Measurements from ENCODE around the gene GRK3.
"Not testable (repeated sequence)": the region's sequence is repeated elsewhere in the genome, so short reads cannot be mapped to it uniquely, and the experiment has no call there.

GRK3 gene

GRCh38 chr22:25706197-25706596 is 141.7 kb downstream of the GRK3 start:
- TF ChIP-seq EZH2 (IDR thresholded peaks at IDR 0.05; ENCODE audit: borderline replicate concordance, low read length): no peak
- H2AFZ ChIP-seq (ENCODE audit: low read length): no peak overlapping the region
- H3K27ac ChIP-seq (ENCODE audit: low read depth, low read length, poor library complexity, severe bottlenecking): no peak overlapping the region
- H3K36me3 ChIP-seq (ENCODE audit: insufficient read depth, low read length): no peaks in the 10 kb centered on the region
- H3K4me1 ChIP-seq (ENCODE audit: insufficient read depth, low read length, severe bottlenecking): no peaks in the 10 kb centered on the region
- H3K9ac ChIP-seq (ENCODE audit: low read length): no peak overlapping the region
- H3K4me3 ChIP-seq (ENCODE audit: low read depth, low read length, poor library complexity, severe bottlenecking): no peak overlapping the region
- no peaks in the 10 kb centered on the region for H3K9me2 ChIP-seq (ENCODE audit: low read depth, low read length)
- H4K20me1 ChIP-seq (ENCODE audit: insufficient read depth, low read length): no peaks in the 10 kb centered on the region
- no peaks in the 10 kb centered on the region for H3K79me2 ChIP-seq (ENCODE audit: insufficient read depth, low read length)
- no peaks in the 10 kb centered on the region for H3F3A ChIP-seq (ENCODE audit: insufficient read depth, low read length)
- no peaks in the 10 kb centered on the region for H3K27me3 ChIP-seq (ENCODE audit: insufficient read depth, low read length)
- H3K9me3 ChIP-seq (ENCODE audit: low read length): no peaks in the 10 kb centered on the region
- H3K4me2 ChIP-seq (ENCODE audit: low read length): no peak overlapping the region

- H3K4me3 ChIP-seq (ENCODE audit: low read depth, low read length, poor library complexity, severe bottlenecking); H3K4me1 ChIP-seq (ENCODE audit: insufficient read depth, low read length, severe bottlenecking); H4K20me1 ChIP-seq (ENCODE audit: insufficient read depth, low read length); H3F3A ChIP-seq (ENCODE audit: insufficient read depth, low read length); H3K27me3 ChIP-seq (ENCODE audit: insufficient read depth, low read length); H3K79me2 ChIP-seq (ENCODE audit: insufficient read depth, low read length); H3K9ac ChIP-seq (ENCODE audit: low read length); H2AFZ ChIP-seq (ENCODE audit: low read length); H3K36me3 ChIP-seq (ENCODE audit: insufficient read depth, low read length); H3K9me2 ChIP-seq (ENCODE audit: low read depth, low read length); H3K4me2 ChIP-seq (ENCODE audit: low read length); H3K9me3 ChIP-seq (ENCODE audit: low read length); H3K27ac ChIP-seq (ENCODE audit: low read depth, low read length, poor library complexity, severe bottlenecking): not testable (repeated sequence)
Observed at GRCh38 chr22:25708430-25708829, 144.0 kb downstream of the GRK3 start.

- Histone ChIP-seq H3K36me3 (ENCODE audit: insufficient read depth, low read length) (no peaks in the 10 kb centered on the region), H3K27me3 (ENCODE audit: insufficient read depth, low read length) (no peaks in the 10 kb centered on the region), H3K9me2 (ENCODE audit: low read depth, low read length) (no peaks in the 10 kb centered on the region), H3K9ac (ENCODE audit: low read length) (no peak overlapping the region), H4K20me1 (ENCODE audit: insufficient read depth, low read length) (no peaks in the 10 kb centered on the region), H3F3A (ENCODE audit: insufficient read depth, low read length) (no peaks in the 10 kb centered on the region), H3K4me2 (ENCODE audit: low read length) (no peak overlapping the region), H3K4me1 (ENCODE audit: insufficient read depth, low read length, severe bottlenecking) (no peaks in the 10 kb centered on the region), H3K79me2 (ENCODE audit: insufficient read depth, low read length) (no peaks in the 10 kb centered on the region), H3K27ac (ENCODE audit: low read depth, low read length, poor library complexity, severe bottlenecking) (no peak overlapping the region), H2AFZ (ENCODE audit: low read length) (no peak overlapping the region), H3K9me3 (ENCODE audit: low read length) (no peaks in the 10 kb centered on the region), H3K4me3 (ENCODE audit: low read depth, low read length, poor library complexity, severe bottlenecking) (no peak overlapping the region)
- TF ChIP-seq EZH2 (IDR thresholded peaks at IDR 0.05; ENCODE audit: borderline replicate concordance, low read length) (no peak), CTCF (IDR thresholded peaks at IDR 0.05; ENCODE audit: low read length) (no peak)
Observed at GRCh38 chr22:25709758-25710157, 145.3 kb downstream of the GRK3 start.

GRCh38 chr22:25710501-25710900 is 146.0 kb downstream of the GRK3 start:
- no peak overlapping the region for H3K27ac ChIP-seq (ENCODE audit: low read depth, low read length, poor library complexity, severe bottlenecking)
- H3K27me3 ChIP-seq (ENCODE audit: insufficient read depth, low read length): no peaks in the 10 kb centered on the region
- no peaks in the 10 kb centered on the region for H3F3A ChIP-seq (ENCODE audit: insufficient read depth, low read length)
- TF ChIP-seq CTCF (IDR thresholded peaks at IDR 0.05; ENCODE audit: low read length): no peak
- TF ChIP-seq EZH2 (IDR thresholded peaks at IDR 0.05; ENCODE audit: borderline replicate concordance, low read length): no peak
- no peak overlapping the region for H3K4me3 ChIP-seq (ENCODE audit: low read depth, low read length, poor library complexity, severe bottlenecking)
- no peaks in the 10 kb centered on the region for H3K9me3 ChIP-seq (ENCODE audit: low read length)
- no peak overlapping the region for H3K9ac ChIP-seq (ENCODE audit: low read length)
- H3K4me2 ChIP-seq (ENCODE audit: low read length): no peak overlapping the region
- H3K9me2 ChIP-seq (ENCODE audit: low read depth, low read length): no peaks in the 10 kb centered on the region
- H2AFZ ChIP-seq (ENCODE audit: low read length): no peak overlapping the region
- H3K36me3 ChIP-seq (ENCODE audit: insufficient read depth, low read length): no peaks in the 10 kb centered on the region
- H3K4me1 ChIP-seq (ENCODE audit: insufficient read depth, low read length, severe bottlenecking): no peaks in the 10 kb centered on the region
- no peaks in the 10 kb centered on the region for H4K20me1 ChIP-seq (ENCODE audit: insufficient read depth, low read length)
- no peaks in the 10 kb centered on the region for H3K79me2 ChIP-seq (ENCODE audit: insufficient read depth, low read length)
